Thyroid gland (tissue), 4 donors: Measurements from ENCODE around the gene ARHGAP28. TPM values are rescaled to one million over a fixed set of nuclear protein-coding genes. Genes with fewer than 3 reads are reported as not detected.

ENCODE experiments used
- DNase-seq, 2 donors: peaks; one replicate each; pipeline ENCODE4 v3.0.0-alpha.2; 2019
- H3K27ac ChIP-seq, 3 donors: fragments of 200-600 bp; sonication (generic); 1 replicate in 2 of 3; 2 replicates in 1 of 3; pipeline ENCODE4 v1.5.1; 2016 to 2019; ENCODE audit warnings: mild to moderate bottlenecking in 1 of 3, moderate library complexity in 1 of 3
- H3K27me3 ChIP-seq: fragments of 200-600 bp; sonication (generic); one replicate; pipeline ENCODE4 v1.5.1; 2019
- H3K36me3 ChIP-seq, 2 donors: fragments of 200-600 bp; sonication (generic); one replicate each; pipeline ENCODE4 v1.5.1; 2016 to 2019
- H3K4me1 ChIP-seq, 2 donors: fragments of 200-600 bp; sonication (generic); one replicate each; pipeline ENCODE4 v1.5.1; 2017 to 2019
- H3K4me3 ChIP-seq, 3 donors: fragments of 200-600 bp; sonication (generic); replicated peaks in 1 of 3; 1 replicate in 2 of 3; 2 replicates in 1 of 3; pipeline ENCODE4 v1.5.1; 2016; ENCODE audit warnings: mild to moderate bottlenecking in 1 of 3
- H3K9me3 ChIP-seq: fragments of 200-600 bp; sonication (generic); one replicate; pipeline ENCODE4 v1.5.1; 2017
- POLR2A ChIP-seq, 2 donors: fragments of 450-650 bp; IDR thresholded peaks; one replicate each; pipeline ENCODE4 v1.6.1; 2017; ENCODE audit warnings: antibody characterized with exemption in 2 of 2, mild to moderate bottlenecking in 2 of 2, moderate library complexity in 1 of 2
- WGBS, 2 donors: methylation state at CpG; one replicate each; pipeline ENCODE4 v1.1.5; 2017; 5-methylcytosine and 5-hydroxymethylcytosine counted together
- intact Hi-C: fragments of 100-400 bp; cut with DNase I; formaldehyde crosslinking; loops from one replicate; pipeline ENCODE4 v1.15.1; 2023
- total RNA-seq, 4 donors: library from RNA; depleted of rRNA; stranded (reverse); fragments of >200 nt; gene quantifications; one replicate each; pipeline ENCODE4 v1.2.3, GENCODE V29; 2016
- TF ChIP-seq, protein P1 (sequence below), 6 experiments: fragments of 200-600 bp in 3 of 6; fragments of 450-650 bp in 3 of 6; sonication (generic) in 3 of 6; IDR thresholded peaks; one replicate each; pipeline ENCODE4 v1.5.1; 2016 to 2019; ENCODE audit warnings: antibody characterized with exemption in 6 of 6, mild to moderate bottlenecking in 2 of 6, inconsistent platforms in 1 of 6, moderate library complexity in 1 of 6

Gene ARHGAP28
- total RNA-seq, 4 donors from 2014 or later = 2.8 to 26.5 (median 9.1) TPM

- intact Hi-C loops = no loop called here
- 86 to 94% methylated on average over 4 of the region's 4 CpGs for WGBS, 2 donors
- H3K27me3 ChIP-seq = no peaks in the 10 kb centered on the region
- no peaks in the 10 kb centered on the region for H3K4me1 ChIP-seq
- TF ChIP-seq POLR2A (IDR thresholded peaks at IDR 0.05) = no peak
- TF ChIP-seq, protein P1, sequence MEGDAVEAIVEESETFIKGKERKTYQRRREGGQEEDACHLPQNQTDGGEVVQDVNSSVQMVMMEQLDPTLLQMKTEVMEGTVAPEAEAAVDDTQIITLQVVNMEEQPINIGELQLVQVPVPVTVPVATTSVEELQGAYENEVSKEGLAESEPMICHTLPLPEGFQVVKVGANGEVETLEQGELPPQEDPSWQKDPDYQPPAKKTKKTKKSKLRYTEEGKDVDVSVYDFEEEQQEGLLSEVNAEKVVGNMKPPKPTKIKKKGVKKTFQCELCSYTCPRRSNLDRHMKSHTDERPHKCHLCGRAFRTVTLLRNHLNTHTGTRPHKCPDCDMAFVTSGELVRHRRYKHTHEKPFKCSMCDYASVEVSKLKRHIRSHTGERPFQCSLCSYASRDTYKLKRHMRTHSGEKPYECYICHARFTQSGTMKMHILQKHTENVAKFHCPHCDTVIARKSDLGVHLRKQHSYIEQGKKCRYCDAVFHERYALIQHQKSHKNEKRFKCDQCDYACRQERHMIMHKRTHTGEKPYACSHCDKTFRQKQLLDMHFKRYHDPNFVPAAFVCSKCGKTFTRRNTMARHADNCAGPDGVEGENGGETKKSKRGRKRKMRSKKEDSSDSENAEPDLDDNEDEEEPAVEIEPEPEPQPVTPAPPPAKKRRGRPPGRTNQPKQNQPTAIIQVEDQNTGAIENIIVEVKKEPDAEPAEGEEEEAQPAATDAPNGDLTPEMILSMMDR (IDR thresholded peaks at IDR 0.05) = no peak
- no peak for DNase-seq
- no peak overlapping the region for H3K27ac ChIP-seq
- H3K4me3 ChIP-seq = no peak overlapping the region
- no peaks in the 10 kb centered on the region for H3K36me3 ChIP-seq
- no peaks in the 10 kb centered on the region for H3K9me3 ChIP-seq
These were observed 131.4 kb downstream of the ARHGAP28 start for GRCh38 chr18:6860804-6861448.

- no peak overlapping the region for H3K4me3 ChIP-seq
- no peak for DNase-seq
- no peaks in the 10 kb centered on the region for H3K9me3 ChIP-seq
- no peak overlapping the region for H3K27ac ChIP-seq
- TF ChIP-seq, protein P1 (IDR thresholded peaks at IDR 0.05) = no peak
- TF ChIP-seq POLR2A (IDR thresholded peaks at IDR 0.05) = no peak
- no peaks in the 10 kb centered on the region for H3K4me1 ChIP-seq
- no peaks in the 10 kb centered on the region for H3K36me3 ChIP-seq
- intact Hi-C loops = no loop called here
- H3K27me3 ChIP-seq = no peaks in the 10 kb centered on the region
These were observed 135.7 kb downstream of the ARHGAP28 start for GRCh38 chr18:6865251-6865650.

- Histone ChIP-seq H3K4me1 (no peaks in the 10 kb centered on the region), H3K36me3 (no peaks in the 10 kb centered on the region), H3K4me3 (no peak overlapping the region), H3K27ac (no peak overlapping the region), H3K9me3 (no peaks in the 10 kb centered on the region), H3K27me3 (no peaks in the 10 kb centered on the region)
- intact Hi-C loops = no loop called here
- WGBS, 2 donors = 86 to 93% methylated on average over 3 of the region's 3 CpGs
- TF ChIP-seq POLR2A (IDR thresholded peaks at IDR 0.05) = no peak
- TF ChIP-seq, protein P1 (IDR thresholded peaks at IDR 0.05) = no peak
- DNase-seq = no peak
These were observed 137.1 kb downstream of the ARHGAP28 start for GRCh38 chr18:6866552-6867085.

GRCh38 chr18:6868033-6868432 lies 138.5 kb downstream of the ARHGAP28 start:
- Histone ChIP-seq H3K9me3 (no peaks in the 10 kb centered on the region), H3K4me1 (no peaks in the 10 kb centered on the region), H3K27me3 (no peaks in the 10 kb centered on the region), H3K36me3 (no peaks in the 10 kb centered on the region), H3K4me3 (no peak overlapping the region), H3K27ac (no peak overlapping the region)
- WGBS, 2 donors = 79 to 80% methylated on average over 6 of the region's 6 CpGs
- TF ChIP-seq POLR2A (IDR thresholded peaks at IDR 0.05) = no peak
- TF ChIP-seq, protein P1 (IDR thresholded peaks at IDR 0.05) = no peak
- intact Hi-C loops = no loop called here
- DNase-seq = peak; percentile 14 to 16

- no peaks in the 10 kb centered on the region for H3K27me3 ChIP-seq
- H3K27ac ChIP-seq = no peak overlapping the region
- no peak overlapping the region for H3K4me3 ChIP-seq
- TF ChIP-seq, protein P1 (IDR thresholded peaks at IDR 0.05) = no peak
- TF ChIP-seq POLR2A (IDR thresholded peaks at IDR 0.05) = no peak
- 84 to 87% methylated on average over 6 of the region's 6 CpGs for WGBS, 2 donors
- H3K36me3 ChIP-seq = no peaks in the 10 kb centered on the region
- H3K4me1 ChIP-seq = peaks cover 0 to 4% of the 10 kb centered on the region in 2 donors
- H3K9me3 ChIP-seq = no peaks in the 10 kb centered on the region
- no peak for DNase-seq
- intact Hi-C loops = no loop called here
These were observed 142.1 kb downstream of the ARHGAP28 start for GRCh38 chr18:6871566-6871965.
